ENCODE data around the gene CFAP46. TPM values are rescaled to one million over a fixed set of nuclear protein-coding genes. Genes with fewer than 3 reads are reported as not detected.
"Not testable (repeated sequence)": the region's sequence is repeated elsewhere in the genome, so short reads cannot be mapped to it uniquely, and the experiment has no call there.

CFAP46 gene
- total and polyA plus RNA-seq, 2 experiments from 2014 or later, result 3.1 to 5.4 TPM

- Histone ChIP-seq H3K36me3 (ENCODE audit: insufficient read depth) (no peaks in the 10 kb centered on the region), H3K4me1 (ENCODE audit: insufficient read depth) (no peaks in the 10 kb centered on the region), H3K79me2 (replicated peaks; ENCODE audit: insufficient read depth) (no peaks in the 10 kb centered on the region), H4K20me1 (replicated peaks; ENCODE audit: insufficient read depth) (no peaks in the 10 kb centered on the region), H3F3A (replicated peaks; ENCODE audit: low read depth) (no peaks in the 10 kb centered on the region), H3K9me2 (ENCODE audit: insufficient read depth) (no peaks in the 10 kb centered on the region), H3K4me3 (no peak overlapping the region), H3K27me3 (ENCODE audit: insufficient read depth) (no peaks in the 10 kb centered on the region), H2AFZ (no peak overlapping the region), H3K27ac (ENCODE audit: low read depth) (no peak overlapping the region), H3K4me2 (no peak overlapping the region)
- H3K27ac Mint-ChIP-seq, result no peak overlapping the region
- TF ChIP-seq POLR2AphosphoS5 (IDR thresholded peaks at IDR 0.05; ENCODE audit: low read depth) (no peak), NANOG (IDR thresholded peaks at IDR 0.05; ENCODE audit: borderline replicate concordance) (no peak), EZH2 (IDR thresholded peaks at IDR 0.05; ENCODE audit: low read depth, unreplicated experiment) (no peak)
- H3K36me3 Mint-ChIP-seq (ENCODE audit: low read depth), result peaks cover 6% of the 10 kb centered on the region
- ATAC-seq, result no peak
- no peak for DNase-seq (ENCODE audit: low spot score)
- no peaks in the 10 kb centered on the region; the same call in 2 of the 3 replicates for H3K4me1 Mint-ChIP-seq
- no peak overlapping the region for H3K4me3 Mint-ChIP-seq
- peaks cover 13% of the 10 kb centered on the region for H3K27me3 Mint-ChIP-seq (ENCODE audit: insufficient read depth, low read depth, poor library complexity)
- peaks cover 16% of the 10 kb centered on the region for H3K9me3 Mint-ChIP-seq
Measured at GRCh38 chr10:132827423-132827789, 115.0 kb downstream of the CFAP46 start.

DNA sequence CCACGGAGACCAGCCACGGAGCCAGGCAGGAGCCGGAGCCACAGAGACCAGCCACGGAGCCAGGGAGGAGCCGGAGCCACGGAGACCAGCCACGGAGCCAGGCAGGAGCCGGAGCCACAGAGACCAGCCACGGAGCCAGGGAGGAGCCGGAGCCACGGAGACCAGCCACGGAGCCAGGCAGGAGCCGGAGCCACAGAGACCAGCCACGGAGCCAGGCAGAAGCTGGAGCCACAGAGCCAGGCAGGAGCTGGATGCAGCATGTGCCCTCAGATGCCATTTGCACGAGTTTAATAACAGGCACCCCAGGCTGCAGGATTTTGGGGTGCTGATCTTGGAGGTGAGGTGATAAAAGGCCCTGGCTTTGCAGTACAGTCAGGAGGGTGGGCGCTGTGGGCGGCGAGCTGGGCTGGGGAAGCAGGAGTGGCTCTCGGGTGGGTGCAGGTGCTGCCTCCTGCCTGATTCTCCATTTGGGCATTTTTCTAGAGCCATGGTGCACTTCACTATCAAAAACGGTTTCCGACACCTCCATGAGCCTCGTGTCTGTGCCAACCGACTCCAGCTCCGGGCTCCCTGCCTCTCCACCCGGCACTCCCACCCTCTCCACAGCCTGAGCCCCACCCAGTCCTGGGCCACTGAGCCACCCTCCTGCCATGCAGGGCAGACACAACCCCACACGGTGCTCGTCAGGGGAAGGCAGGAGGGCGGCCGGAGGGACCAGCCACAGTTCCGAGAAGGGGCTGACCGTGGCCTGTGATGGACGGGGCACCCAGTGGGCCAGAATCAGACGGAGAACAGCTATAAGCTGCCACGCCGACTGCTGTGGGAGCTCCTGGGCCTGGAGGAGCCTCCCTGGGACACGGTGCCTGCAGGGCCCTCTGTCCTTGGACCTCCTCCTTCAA, 115.6 kb downstream of the CFAP46 start:
- no peak overlapping the region for H3K27ac Mint-ChIP-seq
- H3K27me3 Mint-ChIP-seq (ENCODE audit: insufficient read depth, low read depth, poor library complexity), result peaks cover 13% of the 10 kb centered on the region
- H3K4me1 Mint-ChIP-seq, result no peaks in the 10 kb centered on the region; the same call in 2 of the 3 replicates
- peaks cover 6% of the 10 kb centered on the region for H3K36me3 Mint-ChIP-seq (ENCODE audit: low read depth)
- H3K9me3 Mint-ChIP-seq, result peaks cover 16% of the 10 kb centered on the region
- no peak for DNase-seq (ENCODE audit: low spot score)
- no peak for ATAC-seq
- Histone ChIP-seq H3K79me2 (replicated peaks; ENCODE audit: insufficient read depth) (no peaks in the 10 kb centered on the region), H2AFZ (no peak overlapping the region), H3F3A (replicated peaks; ENCODE audit: low read depth) (no peaks in the 10 kb centered on the region), H3K36me3 (ENCODE audit: insufficient read depth) (no peaks in the 10 kb centered on the region), H3K4me1 (ENCODE audit: insufficient read depth) (no peaks in the 10 kb centered on the region), H3K9me2 (ENCODE audit: insufficient read depth) (no peaks in the 10 kb centered on the region), H3K4me2 (no peak overlapping the region), H4K20me1 (replicated peaks; ENCODE audit: insufficient read depth) (no peaks in the 10 kb centered on the region), H3K27ac (ENCODE audit: low read depth) (no peak overlapping the region), H3K4me3 (no peak overlapping the region), H3K27me3 (ENCODE audit: insufficient read depth) (no peaks in the 10 kb centered on the region)
- TF ChIP-seq CTCF (conservative IDR thresholded peaks at IDR 0.05; ENCODE audit: low read depth in 2 of 2), result no peak
- no peak for TF ChIP-seq ZNF331 (CRISPR knock-in tag; IDR thresholded peaks at IDR 0.05; ENCODE audit: low read depth)
- TF ChIP-seq JUNB (IDR thresholded peaks at IDR 0.05; ENCODE audit: unreplicated experiment), result no peak
- no peak overlapping the region for H3K4me3 Mint-ChIP-seq

DNA sequence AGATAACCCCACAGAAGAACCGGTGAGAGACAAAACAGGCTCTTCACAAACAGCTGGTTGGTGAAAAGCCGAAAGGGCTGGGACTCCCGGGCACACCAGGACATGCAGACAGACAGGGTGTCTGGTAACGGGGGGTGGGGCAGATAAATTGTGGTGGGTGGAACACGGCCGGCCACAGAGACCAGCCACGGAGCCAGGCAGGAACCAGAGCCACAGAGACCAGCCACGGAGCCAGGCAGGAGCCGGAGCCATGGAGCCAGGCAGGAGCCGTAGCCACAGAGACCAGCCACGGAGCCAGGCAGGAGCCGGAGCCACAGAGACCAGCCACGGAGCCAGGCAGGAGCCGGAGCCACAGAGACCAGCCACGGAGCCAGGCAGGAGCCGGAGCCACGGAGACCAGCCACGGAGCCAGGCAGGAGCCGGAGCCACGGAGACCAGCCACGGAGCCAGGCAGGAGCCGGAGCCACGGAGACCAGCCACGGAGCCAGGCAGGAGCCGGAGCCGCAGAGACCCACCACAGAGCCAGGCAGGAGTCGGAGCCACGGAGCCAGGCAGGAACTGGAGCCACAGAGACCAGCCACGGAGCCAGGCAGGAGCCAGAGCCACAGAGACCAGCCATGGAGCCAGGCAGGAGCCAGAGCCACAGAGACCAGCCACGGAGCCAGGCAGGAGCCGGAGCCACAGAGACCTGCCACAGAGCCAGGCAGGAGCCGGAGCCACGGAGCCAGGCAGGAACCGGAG, 116.4 kb downstream of the CFAP46 start:
- not testable (repeated sequence) for H4K20me1 ChIP-seq (replicated peaks; ENCODE audit: insufficient read depth); H3K79me2 ChIP-seq (replicated peaks; ENCODE audit: insufficient read depth); H3K4me3 ChIP-seq; H3K27me3 ChIP-seq (ENCODE audit: insufficient read depth); H3K9me2 ChIP-seq (ENCODE audit: insufficient read depth); H3K4me1 ChIP-seq (ENCODE audit: insufficient read depth); H3K4me1 Mint-ChIP-seq; H3K27ac ChIP-seq (ENCODE audit: low read depth); H3K27ac Mint-ChIP-seq; DNase-seq (ENCODE audit: low spot score); H3K4me2 ChIP-seq; ATAC-seq; H2AFZ ChIP-seq; H3K36me3 Mint-ChIP-seq (ENCODE audit: low read depth); H3K4me3 Mint-ChIP-seq; H3K36me3 ChIP-seq (ENCODE audit: insufficient read depth); H3F3A ChIP-seq (replicated peaks; ENCODE audit: low read depth)
- H3K27me3 Mint-ChIP-seq (ENCODE audit: insufficient read depth, low read depth, poor library complexity), result peaks cover 13% of the 10 kb centered on the region
- H3K9me3 Mint-ChIP-seq, result peaks cover 16% of the 10 kb centered on the region
